Osteocyte (in vitro differentiated cells): ENCODE measurements around the gene FAM83C. TPM values are rescaled to one million over a fixed set of nuclear protein-coding genes. Genes with fewer than 3 reads are reported as not detected.
"Not testable (repeated sequence)": the region's sequence is repeated elsewhere in the genome, so short reads cannot be mapped to it uniquely, and the experiment has no call there.

ENCODE experiments used
- DNase-seq: peaks from one replicate; pipeline ENCODE4 v3.0.0; 2021; ENCODE audit warnings: mixed read lengths; ENCODE audit not compliant: unreplicated experiment; ENCODE audit errors: extremely low spot score
- H3K27ac Mint-ChIP-seq: one replicate; pipeline ENCODE4 v1.8.0; 2021; ENCODE audit warnings: mild to moderate bottlenecking, mixed read lengths; ENCODE audit not compliant: unreplicated experiment
- H3K27me3 Mint-ChIP-seq: one replicate; pipeline ENCODE4 v1.8.0; 2021; ENCODE audit warnings: mixed read lengths; ENCODE audit not compliant: unreplicated experiment
- H3K36me3 Mint-ChIP-seq: one replicate; pipeline ENCODE4 v1.8.0; 2021; ENCODE audit warnings: mixed read lengths; ENCODE audit not compliant: unreplicated experiment
- H3K4me1 Mint-ChIP-seq: one replicate; pipeline ENCODE4 v1.8.0; 2021; ENCODE audit warnings: mixed read lengths; ENCODE audit not compliant: unreplicated experiment
- H3K4me3 Mint-ChIP-seq: one replicate; pipeline ENCODE4 v1.8.0; 2021; ENCODE audit warnings: mild to moderate bottlenecking, moderate library complexity, mixed read lengths; ENCODE audit not compliant: unreplicated experiment
- H3K9me3 Mint-ChIP-seq: one replicate; pipeline ENCODE4 v1.8.0; 2021; ENCODE audit warnings: mixed read lengths; ENCODE audit not compliant: unreplicated experiment
- CTCF ChIP-seq: fragments of 200-600 bp; sonication (generic); IDR thresholded peaks from 2 replicates; pipeline ENCODE4 v1.5.0; 2021; ENCODE audit warnings: antibody characterized with exemption, mild to moderate bottlenecking, moderate library complexity
- total RNA-seq: library from RNA; stranded (reverse); gene quantifications from 2 replicates; pipeline ENCODE4 v1.2.1, GENCODE V29; 2021

The FAM83C gene
- total RNA-seq, 1 donor from 2014 or later, result not detected

DNA sequence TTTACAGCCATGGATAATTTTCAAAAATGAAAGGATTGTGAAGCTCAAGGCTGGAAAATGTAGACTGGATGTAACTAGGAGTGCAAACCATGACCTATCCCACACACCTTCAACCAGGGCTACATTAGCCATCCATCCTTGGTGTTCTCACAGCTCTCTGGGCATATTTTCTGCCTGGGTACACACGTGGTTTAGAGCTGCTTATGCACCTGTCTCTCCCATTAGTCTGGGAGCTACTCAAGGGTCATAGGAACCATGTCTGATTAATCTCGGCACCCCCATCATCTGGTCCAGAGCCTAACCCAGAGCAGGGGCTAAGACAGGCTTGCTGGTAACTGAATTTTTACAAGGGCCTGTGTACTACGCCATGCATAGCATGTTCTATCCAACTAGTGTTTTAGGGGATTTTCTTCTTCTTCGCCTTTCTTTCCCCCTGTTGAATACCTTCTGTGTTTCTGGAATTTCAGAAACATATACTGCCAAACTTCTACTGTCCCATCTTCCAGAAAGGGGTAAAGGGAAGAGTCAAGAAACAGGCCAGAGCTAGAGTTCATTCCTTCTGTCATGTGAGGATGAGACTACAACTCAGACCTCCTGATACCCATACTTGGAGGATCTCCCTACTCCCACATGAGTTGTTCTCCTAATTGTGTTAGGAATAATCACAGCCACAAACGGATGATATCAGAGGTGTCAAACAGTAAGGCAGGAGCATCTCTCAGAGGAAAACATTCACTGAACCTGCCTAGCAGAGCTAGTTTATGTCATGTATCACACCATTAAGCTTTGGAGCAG, 25.4 kb upstream of the FAM83C start:
- no peak overlapping the region for H3K4me3 Mint-ChIP-seq
- no peak for TF ChIP-seq CTCF
- H3K4me1 Mint-ChIP-seq, result peaks cover 78% of the 10 kb centered on the region

GRCh38 chr20:35316086-35316485, 23.9 kb upstream of the FAM83C start:
- Mint-ChIP-seq H3K9me3 (no peaks in the 10 kb centered on the region), H3K4me3 (no peak overlapping the region), H3K27me3 (no peaks in the 10 kb centered on the region), H3K36me3 (peaks cover 10% of the 10 kb centered on the region), H3K4me1 (peaks cover 81% of the 10 kb centered on the region), H3K27ac (no peak overlapping the region)
- no peak for TF ChIP-seq CTCF
- no peak for DNase-seq

More for the DNA sequence above, 25.4 kb upstream of the FAM83C start:
- Mint-ChIP-seq H3K36me3 (peaks cover 10% of the 10 kb centered on the region), H3K27me3 (no peaks in the 10 kb centered on the region), H3K27ac (no peak overlapping the region), H3K9me3 (no peaks in the 10 kb centered on the region)
- DNase-seq, result no peak

- H3K9me3 Mint-ChIP-seq, H3K4me3 Mint-ChIP-seq, H3K27me3 Mint-ChIP-seq, H3K36me3 Mint-ChIP-seq, DNase-seq, H3K27ac Mint-ChIP-seq: not testable (repeated sequence)
- H3K4me1 Mint-ChIP-seq, result peaks cover 80% of the 10 kb centered on the region
Measured at GRCh38 chr20:35315632-35316020, 23.4 kb upstream of the FAM83C start.

GRCh38 chr20:35314816-35315631, 22.8 kb upstream of the FAM83C start:
- Mint-ChIP-seq H3K4me3 (no peak overlapping the region), H3K4me1 (peaks cover 75% of the 10 kb centered on the region), H3K36me3 (peaks cover 10% of the 10 kb centered on the region), H3K9me3 (no peaks in the 10 kb centered on the region), H3K27ac (no peak overlapping the region), H3K27me3 (no peaks in the 10 kb centered on the region)
- no peak for TF ChIP-seq CTCF
- no peak for DNase-seq

DNA sequence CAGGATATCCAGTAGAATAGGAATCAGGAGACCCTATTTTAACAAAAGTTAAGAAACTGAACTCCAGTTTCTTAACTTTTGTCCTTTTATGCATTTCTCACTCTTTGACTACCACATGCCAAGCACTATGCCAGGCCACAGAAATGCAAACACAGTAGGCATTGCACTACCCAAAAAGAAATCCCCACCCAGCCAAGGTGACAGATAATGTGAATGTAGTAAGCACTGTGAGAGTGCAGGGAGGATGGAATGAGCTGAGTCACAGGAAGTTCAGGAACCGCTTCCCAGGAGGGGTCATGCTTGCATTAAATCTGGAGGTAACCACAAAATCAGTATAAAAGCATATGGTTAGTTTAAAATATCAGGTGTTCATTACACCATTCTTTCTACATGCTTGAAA, 20.1 kb upstream of the FAM83C start:
- no peak for TF ChIP-seq CTCF
- Mint-ChIP-seq H3K36me3 (peaks cover 10% of the 10 kb centered on the region), H3K27me3 (no peaks in the 10 kb centered on the region)

More for the DNA sequence above, 20.1 kb upstream of the FAM83C start:
- peak overlapping the region; percentile 75 for H3K27ac Mint-ChIP-seq
- peaks cover 70% of the 10 kb centered on the region for H3K4me1 Mint-ChIP-seq
- DNase-seq, result no peak
- H3K4me3 Mint-ChIP-seq, result no peak overlapping the region
- no peaks in the 10 kb centered on the region for H3K9me3 Mint-ChIP-seq
